Trophoblast cell (in vitro differentiated cells and primary cell): Measurements from ENCODE around the gene MICU2.

Source experiments
- DNase-seq, 2 donors: peaks; one replicate each; pipeline ENCODE4 v3.0.0-alpha.2; 2016
- H2AFZ ChIP-seq: 2 replicates; pipeline ENCODE4 v1.6.1; 2013; ENCODE audit warnings: low read length, moderate library complexity, mild to moderate bottlenecking; ENCODE audit not compliant: insufficient read depth, poor library complexity
- H2AK5ac ChIP-seq: 2 replicates; pipeline ENCODE4 v1.6.1; 2013; ENCODE audit warnings: mild to moderate bottlenecking, low read length
- H2BK120ac ChIP-seq: 2 replicates; pipeline ENCODE4 v1.6.1; 2013; ENCODE audit warnings: low read length, mild to moderate bottlenecking, moderate library complexity; ENCODE audit not compliant: insufficient read depth, poor library complexity
- H2BK12ac ChIP-seq: 2 replicates; pipeline ENCODE4 v1.6.1; 2013; ENCODE audit warnings: mild to moderate bottlenecking, low read length, moderate library complexity
- H2BK5ac ChIP-seq: 2 replicates; pipeline ENCODE4 v1.6.1; 2013; ENCODE audit warnings: low read length, low read depth, moderate library complexity, mild to moderate bottlenecking; ENCODE audit not compliant: poor library complexity
- H3K14ac ChIP-seq: 2 replicates; pipeline ENCODE4 v1.6.1; 2013; ENCODE audit warnings: mild to moderate bottlenecking, low read length
- H3K18ac ChIP-seq: 2 replicates; pipeline ENCODE4 v1.6.1; 2013; ENCODE audit warnings: mild to moderate bottlenecking, low read length
- H3K23ac ChIP-seq: 2 replicates; pipeline ENCODE4 v1.6.1; 2013; ENCODE audit warnings: low read length
- H3K27ac ChIP-seq: 2 replicates; pipeline ENCODE4 v1.5.1; 2013; ENCODE audit warnings: low read depth, mild to moderate bottlenecking, inconsistent platforms, low read length, moderate library complexity
- H3K27me3 ChIP-seq: 2 replicates; pipeline ENCODE4 v1.6.1; 2013; ENCODE audit warnings: inconsistent platforms, mild to moderate bottlenecking, low read length, moderate library complexity; ENCODE audit not compliant: insufficient read depth
- H3K36me3 ChIP-seq, 2 experiments: 1 replicate in 1 of 2; 2 replicates in 1 of 2; pipeline ENCODE4 v1.6.1; 2013; ENCODE audit warnings: low read length in 2 of 2, mild to moderate bottlenecking in 2 of 2, moderate library complexity in 1 of 2; ENCODE audit not compliant: insufficient read depth in 2 of 2, control insufficient read depth in 1 of 2
- H3K4ac ChIP-seq: 2 replicates; pipeline ENCODE4 v1.6.1; 2013; ENCODE audit warnings: low read depth, mild to moderate bottlenecking, low read length, moderate library complexity
- H3K4me1 ChIP-seq, 2 experiments: 1 replicate in 1 of 2; 2 replicates in 1 of 2; pipeline ENCODE4 v1.6.1; 2013; ENCODE audit warnings: low read length in 2 of 2, mild to moderate bottlenecking in 2 of 2, moderate library complexity in 1 of 2; ENCODE audit not compliant: insufficient read depth in 2 of 2, control insufficient read depth in 1 of 2
- H3K4me2 ChIP-seq: 2 replicates; pipeline ENCODE4 v1.6.1; 2013; ENCODE audit warnings: inconsistent platforms, mild to moderate bottlenecking, low read length, moderate library complexity
- H3K4me3 ChIP-seq: 2 replicates; pipeline ENCODE4 v1.5.1; 2013; ENCODE audit warnings: mild to moderate bottlenecking, low read depth, low read length, inconsistent platforms
- H3K79me1 ChIP-seq: one replicate; pipeline ENCODE4 v1.6.1; 2013; ENCODE audit warnings: low read length
- H3K79me2 ChIP-seq: 2 replicates; pipeline ENCODE4 v1.6.1; 2013; ENCODE audit warnings: low read length, mild to moderate bottlenecking; ENCODE audit not compliant: control insufficient read depth, insufficient read depth, poor library complexity
- H3K9ac ChIP-seq: 2 replicates; pipeline ENCODE4 v1.6.1; 2013; ENCODE audit warnings: mild to moderate bottlenecking, low read length
- H3K9me3 ChIP-seq: 2 replicates; pipeline ENCODE4 v1.6.1; 2013; ENCODE audit warnings: low read depth, mild to moderate bottlenecking, control low read depth, inconsistent platforms, low read length; ENCODE audit not compliant: insufficient read depth
- H4K12ac ChIP-seq: 2 replicates; pipeline ENCODE4 v1.6.1; 2013; ENCODE audit warnings: low read depth, mild to moderate bottlenecking, low read length, moderate library complexity
- H4K8ac ChIP-seq: 2 replicates; pipeline ENCODE4 v1.6.1; 2013; ENCODE audit warnings: low read depth, mild to moderate bottlenecking, low read length, moderate library complexity
- H4K91ac ChIP-seq: one replicate; pipeline ENCODE4 v1.6.1; 2013; ENCODE audit warnings: low read depth, mild to moderate bottlenecking, low read length, moderate library complexity
- WGBS: extraction: QIAGEN DNeasy Blood & Tissue Kit; methylation state at CpG from one replicate; pipeline ENCODE4 v1.1.7; 2013; ENCODE audit warnings: missing lambda C conversion rate; ENCODE audit not compliant: insufficient read length, insufficient coverage; ENCODE audit errors: extremely low coverage; 5-methylcytosine and 5-hydroxymethylcytosine counted together

The MICU2 gene

GRCh38 chr13:21475115-21475514 is 128.9 kb downstream of the MICU2 start:
- Histone ChIP-seq H2AFZ (no peak overlapping the region), H3K79me1 (peaks cover 2% of the 10 kb centered on the region), H3K9me3 (no peaks in the 10 kb centered on the region), H3K27ac (no peak overlapping the region), H3K27me3 (no peaks in the 10 kb centered on the region), H2BK120ac (no peak overlapping the region), H3K23ac (no peak overlapping the region), H4K8ac (no peak overlapping the region), H3K4me1 (peaks cover 0 to 4% of the 10 kb centered on the region in 2 experiments), H3K14ac (no peak overlapping the region), H3K36me3 (no peaks in the 10 kb centered on the region), H3K4me2 (no peak overlapping the region), H2BK12ac (no peak overlapping the region), H4K91ac (no peak overlapping the region), H4K12ac (no peak overlapping the region), H3K4ac (no peak overlapping the region), H3K79me2 (no peaks in the 10 kb centered on the region), H3K4me3 (no peak overlapping the region), H2BK5ac (no peak overlapping the region), H3K9ac (no peak overlapping the region), H2AK5ac (no peak overlapping the region), H3K18ac (no peak overlapping the region)
- peak; percentile 28 to 87 for DNase-seq
- no CpG with 5 or more reads among the region's 6 CpGs for WGBS

- no peaks in the 10 kb centered on the region for H3K36me3 ChIP-seq
- H4K8ac ChIP-seq = no peak overlapping the region
- H2BK5ac ChIP-seq = no peak overlapping the region
- H3K4me1 ChIP-seq = peaks cover 0 to 8% of the 10 kb centered on the region in 2 experiments
- H3K18ac ChIP-seq = no peak overlapping the region
- DNase-seq = no peak
- H3K4me3 ChIP-seq = no peak overlapping the region
- no peak overlapping the region for H2BK120ac ChIP-seq
- H4K12ac ChIP-seq = no peak overlapping the region
- no peak overlapping the region for H3K14ac ChIP-seq
- H3K4me2 ChIP-seq = no peak overlapping the region
- no peak overlapping the region for H3K27ac ChIP-seq
- no peak overlapping the region for H3K4ac ChIP-seq
- no peak overlapping the region for H4K91ac ChIP-seq
- H2BK12ac ChIP-seq = no peak overlapping the region
- no peak overlapping the region for H3K9ac ChIP-seq
- H2AK5ac ChIP-seq = no peak overlapping the region
- no peaks in the 10 kb centered on the region for H3K9me3 ChIP-seq
- H3K27me3 ChIP-seq = no peaks in the 10 kb centered on the region
- no peak overlapping the region for H3K23ac ChIP-seq
- H2AFZ ChIP-seq = no peak overlapping the region
- no peaks in the 10 kb centered on the region for H3K79me2 ChIP-seq
- H3K79me1 ChIP-seq = no peaks in the 10 kb centered on the region
Measured at GRCh38 chr13:21470785-21471184, 133.2 kb downstream of the MICU2 start.

GRCh38 chr13:21466527-21466926 is 137.4 kb downstream of the MICU2 start:
- no peak overlapping the region for H2BK12ac ChIP-seq
- no peak overlapping the region for H2BK120ac ChIP-seq
- no peaks in the 10 kb centered on the region for H3K9me3 ChIP-seq
- no peak overlapping the region for H3K9ac ChIP-seq
- H3K4me1 ChIP-seq = peaks cover 0 to 4% of the 10 kb centered on the region in 2 experiments
- no peak overlapping the region for H4K8ac ChIP-seq
- H3K18ac ChIP-seq = no peak overlapping the region
- no peaks in the 10 kb centered on the region for H3K79me1 ChIP-seq
- no peak overlapping the region for H3K4ac ChIP-seq
- no peaks in the 10 kb centered on the region for H3K79me2 ChIP-seq
- no peaks in the 10 kb centered on the region for H3K27me3 ChIP-seq
- H3K14ac ChIP-seq = no peak overlapping the region
- H3K27ac ChIP-seq = no peak overlapping the region
- WGBS = no CpG with 5 or more reads among the region's 7 CpGs
- no peak for DNase-seq
- no peak overlapping the region for H3K23ac ChIP-seq
- H3K4me3 ChIP-seq = no peak overlapping the region
- no peak overlapping the region for H2BK5ac ChIP-seq
- no peak overlapping the region for H2AK5ac ChIP-seq
- no peak overlapping the region for H4K12ac ChIP-seq
- H3K4me2 ChIP-seq = no peak overlapping the region
- no peaks in the 10 kb centered on the region for H3K36me3 ChIP-seq
- H4K91ac ChIP-seq = no peak overlapping the region
- H2AFZ ChIP-seq = no peak overlapping the region

GRCh38 chr13:21465710-21466160 is 138.2 kb downstream of the MICU2 start:
- H3K4me2 ChIP-seq = peak overlapping the region; percentile 6
- H2BK12ac ChIP-seq = no peak overlapping the region
- H3K4ac ChIP-seq = no peak overlapping the region
- H3K14ac ChIP-seq = no peak overlapping the region
- no CpG with 5 or more reads among the region's 9 CpGs for WGBS
- no peak overlapping the region for H3K9ac ChIP-seq
- no peak overlapping the region for H4K12ac ChIP-seq
- no peak overlapping the region for H2BK5ac ChIP-seq
- no peaks in the 10 kb centered on the region for H3K27me3 ChIP-seq
- peaks cover 0 to 4% of the 10 kb centered on the region in 2 experiments for H3K4me1 ChIP-seq
- no peaks in the 10 kb centered on the region for H3K79me2 ChIP-seq
- H3K23ac ChIP-seq = no peak overlapping the region
- no peak overlapping the region for H4K91ac ChIP-seq
- no peak overlapping the region for H3K27ac ChIP-seq
- no peak overlapping the region for H2AK5ac ChIP-seq
- DNase-seq = no peak
- H2AFZ ChIP-seq = peak overlapping the region; percentile 23
- H3K4me3 ChIP-seq = no peak overlapping the region
- no peaks in the 10 kb centered on the region for H3K9me3 ChIP-seq
- H3K36me3 ChIP-seq = no peaks in the 10 kb centered on the region
- H3K79me1 ChIP-seq = no peaks in the 10 kb centered on the region
- no peak overlapping the region for H4K8ac ChIP-seq
- no peak overlapping the region for H2BK120ac ChIP-seq
- no peak overlapping the region for H3K18ac ChIP-seq
